ENCODE data around the gene GIGYF1. TPM values are rescaled to one million over a fixed set of nuclear protein-coding genes. Genes with fewer than 3 reads are reported as not detected.
A peak's percentile ranks its signal among the peaks of the same experiment; 100 is the strongest.

GIGYF1 gene
- total and polyA plus RNA-seq, 2 of the 13 experiments (the other 11 are each of a cell fraction or from before 2014, with no cell fraction given): 7.6 to 16.1 TPM

- no peak for TF ChIP-seq ZNF646 (CRISPR knock-in tag; IDR thresholded peaks at IDR 0.05)
- TF ChIP-seq HNRNPL (IDR thresholded peaks at IDR 0.05; ENCODE audit: low read depth, low read length): 0 out of 2 replicates have a peak, but pooled peaks have one; percentile 26
- TF ChIP-seq NRL (CRISPR knock-in tag; IDR thresholded peaks at IDR 0.05; ENCODE audit: borderline replicate concordance): peak; percentile 35; the same call in 1 of the 2 replicates
- TF ChIP-seq ZNF605 (CRISPR knock-in tag; IDR thresholded peaks at IDR 0.05): no peak
- no peak for TF ChIP-seq ZNF564 (CRISPR knock-in tag; IDR thresholded peaks at IDR 0.05)
- no peak for TF ChIP-seq KDM4B (CRISPR knock-in tag; IDR thresholded peaks at IDR 0.05)
- TF ChIP-seq HINFP (CRISPR knock-in tag; IDR thresholded peaks at IDR 0.05; ENCODE audit: low read depth): no peak
- peak; percentile 93 for TF ChIP-seq AGO2 (optimal IDR thresholded peaks at IDR 0.05; ENCODE audit: low read depth, low read length)
- no peak for TF ChIP-seq KLF16 (CRISPR knock-in tag; IDR thresholded peaks at IDR 0.05)
- TF ChIP-seq POLR2G (IDR thresholded peaks at IDR 0.05; ENCODE audit: low read depth, low read length): peak; percentile 36; the same call in 1 of the 2 replicates
- no peak for TF ChIP-seq ZIK1 (CRISPR knock-in tag; IDR thresholded peaks at IDR 0.05; ENCODE audit: borderline replicate concordance, low read depth)
- no peak for TF ChIP-seq MIXL1 (CRISPR knock-in tag; IDR thresholded peaks at IDR 0.05)
These were observed 13.3 kb downstream of the GIGYF1 start (continued) for GRCh38 chr7:100680576-100681271.

Measured in HepG2 (cell line).